SU-DHL-6 (cell line): ENCODE results near the gene CCDC198.

Experiments
- H2AFZ ChIP-seq: fragments of 200-600 bp; sonication (generic); 2 replicates; pipeline ENCODE4 v1.6.1; 2014; ENCODE audit warnings: low read depth, mild to moderate bottlenecking, moderate library complexity, mixed read lengths, antibody characterized with exemption, low read length; ENCODE audit not compliant: severe bottlenecking
- H3F3A ChIP-seq: fragments of 200-600 bp; shearing (Covaris generic); 2 replicates; pipeline ENCODE4 v1.6.0; 2016; ENCODE audit warnings: antibody characterized with exemption, mild to moderate bottlenecking; ENCODE audit not compliant: insufficient read depth
- H3K27ac ChIP-seq: fragments of 200-600 bp; sonication (generic); 2 replicates; pipeline ENCODE4 v1.5.1; 2016; ENCODE audit warnings: low read depth, mild to moderate bottlenecking, low read length, moderate library complexity, mixed read lengths
- H3K27me3 ChIP-seq: fragments of 200-600 bp; sonication (generic), shearing (Covaris generic); 2 replicates; pipeline ENCODE4 v1.6.0; 2014; ENCODE audit warnings: mild to moderate bottlenecking, low read length
- H3K36me3 ChIP-seq: fragments of 200-600 bp; sonication (generic); 2 replicates; pipeline ENCODE4 v1.6.1; 2014; ENCODE audit warnings: mild to moderate bottlenecking, low read length, mixed read lengths
- H3K4me2 ChIP-seq: fragments of 300-600, 200-600 bp; shearing (Covaris generic), sonication (generic); 2 replicates; pipeline ENCODE4 v1.6.0; 2014; ENCODE audit warnings: low read length, low read depth, mild to moderate bottlenecking; ENCODE audit not compliant: poor library complexity, severe bottlenecking
- H3K4me3 ChIP-seq: fragments of 200-600 bp; sonication (generic); 2 replicates; pipeline ENCODE4 v1.5.1; 2014; ENCODE audit warnings: antibody characterized with exemption, low read length, mild to moderate bottlenecking, mixed read lengths; ENCODE audit not compliant: insufficient read depth, poor library complexity, severe bottlenecking
- H3K79me2 ChIP-seq: fragments of 200-600 bp; sonication (generic); 2 replicates; pipeline ENCODE4 v1.6.1; 2014; ENCODE audit warnings: mild to moderate bottlenecking, low read length, moderate library complexity; ENCODE audit not compliant: insufficient read depth
- H3K9ac ChIP-seq: fragments of 200-600 bp; sonication (generic); 2 replicates; pipeline ENCODE4 v1.7.0; 2014; ENCODE audit warnings: mild to moderate bottlenecking, low read length
- H3K9me2 ChIP-seq: fragments of 200-600 bp; sonication (generic); replicated peaks from 2 replicates; pipeline ENCODE4 v1.6.1; 2014; ENCODE audit warnings: low read length; ENCODE audit not compliant: insufficient read depth
- H3K9me3 ChIP-seq: fragments of 200-600 bp; sonication (generic); 2 replicates; pipeline ENCODE4 v1.6.1; 2014; ENCODE audit warnings: low read length, mixed read lengths; ENCODE audit not compliant: insufficient read depth
- H4K20me1 ChIP-seq: fragments of 200-600 bp; sonication (generic); 2 replicates; pipeline ENCODE4 v1.6.1; 2014; ENCODE audit warnings: low read depth, mild to moderate bottlenecking, antibody characterized with exemption, low read length, moderate library complexity, mixed read lengths
- EZH2phosphoT487 ChIP-seq: fragments of 200-600 bp; sonication (generic), shearing (Covaris generic); conservative IDR thresholded peaks from 2 replicates; pipeline ENCODE4 v1.6.1; 2018; ENCODE audit warnings: mild to moderate bottlenecking, antibody characterized with exemption, low read length, moderate library complexity, mixed read lengths
- TF ChIP-seq, protein P1 (sequence below): fragments of 200-600 bp; sonication (generic); IDR thresholded peaks from one replicate; pipeline ENCODE4 v1.5.1; 2017; ENCODE audit warnings: antibody characterized with exemption, mild to moderate bottlenecking, low read length, moderate library complexity; ENCODE audit not compliant: insufficient read depth, poor library complexity, severe bottlenecking

Gene CCDC198

DNA sequence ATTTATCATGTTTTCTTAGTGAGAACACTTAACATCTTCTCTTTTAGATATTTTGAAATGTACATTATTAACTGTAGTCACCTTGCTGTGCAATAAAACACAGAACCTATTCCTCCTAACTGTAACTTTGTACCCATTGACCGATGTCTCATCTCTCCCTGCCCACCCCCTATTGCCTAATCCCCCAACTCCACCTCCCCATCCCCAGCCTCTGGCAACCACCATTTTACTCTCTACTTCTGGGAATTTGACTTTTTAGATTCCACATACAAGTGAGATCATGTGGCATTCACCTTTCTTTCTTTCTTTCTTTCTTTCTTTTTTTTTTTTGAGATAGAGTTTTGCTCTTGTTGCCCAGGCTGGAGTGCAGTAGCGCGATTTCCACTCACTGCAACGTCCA is 4.4 kb upstream of the CCDC198 start:
- Histone ChIP-seq H3K36me3 (no peaks in the 10 kb centered on the region), H4K20me1 (no peaks in the 10 kb centered on the region), H3F3A (no peaks in the 10 kb centered on the region), H2AFZ (no peak overlapping the region), H3K79me2 (no peaks in the 10 kb centered on the region), H3K27ac (no peak overlapping the region), H3K4me3 (no peak overlapping the region), H3K27me3 (no peaks in the 10 kb centered on the region), H3K4me2 (no peak overlapping the region), H3K9me2 (no peaks in the 10 kb centered on the region), H3K9me3 (no peaks in the 10 kb centered on the region), H3K9ac (no peak overlapping the region)
- TF ChIP-seq EZH2phosphoT487 = no peak
- TF ChIP-seq, protein P1, sequence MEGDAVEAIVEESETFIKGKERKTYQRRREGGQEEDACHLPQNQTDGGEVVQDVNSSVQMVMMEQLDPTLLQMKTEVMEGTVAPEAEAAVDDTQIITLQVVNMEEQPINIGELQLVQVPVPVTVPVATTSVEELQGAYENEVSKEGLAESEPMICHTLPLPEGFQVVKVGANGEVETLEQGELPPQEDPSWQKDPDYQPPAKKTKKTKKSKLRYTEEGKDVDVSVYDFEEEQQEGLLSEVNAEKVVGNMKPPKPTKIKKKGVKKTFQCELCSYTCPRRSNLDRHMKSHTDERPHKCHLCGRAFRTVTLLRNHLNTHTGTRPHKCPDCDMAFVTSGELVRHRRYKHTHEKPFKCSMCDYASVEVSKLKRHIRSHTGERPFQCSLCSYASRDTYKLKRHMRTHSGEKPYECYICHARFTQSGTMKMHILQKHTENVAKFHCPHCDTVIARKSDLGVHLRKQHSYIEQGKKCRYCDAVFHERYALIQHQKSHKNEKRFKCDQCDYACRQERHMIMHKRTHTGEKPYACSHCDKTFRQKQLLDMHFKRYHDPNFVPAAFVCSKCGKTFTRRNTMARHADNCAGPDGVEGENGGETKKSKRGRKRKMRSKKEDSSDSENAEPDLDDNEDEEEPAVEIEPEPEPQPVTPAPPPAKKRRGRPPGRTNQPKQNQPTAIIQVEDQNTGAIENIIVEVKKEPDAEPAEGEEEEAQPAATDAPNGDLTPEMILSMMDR = no peak

DNA sequence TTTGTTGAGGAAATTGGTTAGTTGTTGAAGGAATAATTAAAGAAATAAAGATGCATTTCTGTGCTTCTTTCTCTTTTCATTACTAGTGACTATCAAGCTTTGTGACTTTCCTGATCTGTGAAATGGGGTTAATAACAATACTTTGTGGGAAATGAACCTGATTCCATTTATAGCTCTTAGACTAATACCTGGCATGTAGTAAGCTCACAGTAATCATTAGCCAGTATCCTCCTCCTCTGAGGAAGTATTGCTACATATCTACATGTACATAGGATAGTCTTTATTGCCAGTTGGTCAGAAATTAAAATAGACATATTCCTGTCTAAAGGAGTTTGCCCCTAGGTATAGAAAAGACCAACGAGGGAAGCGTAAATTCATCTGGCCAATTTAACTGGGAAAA is 1.8 kb upstream of the CCDC198 start:
- Histone ChIP-seq H4K20me1 (no peaks in the 10 kb centered on the region), H3F3A (no peaks in the 10 kb centered on the region), H3K4me2 (no peak overlapping the region), H2AFZ (no peak overlapping the region), H3K9me3 (no peaks in the 10 kb centered on the region), H3K4me3 (no peak overlapping the region), H3K27ac (no peak overlapping the region), H3K27me3 (no peaks in the 10 kb centered on the region), H3K79me2 (no peaks in the 10 kb centered on the region), H3K9ac (no peak overlapping the region), H3K36me3 (no peaks in the 10 kb centered on the region), H3K9me2 (no peaks in the 10 kb centered on the region)
- TF ChIP-seq, protein P1 = no peak
- TF ChIP-seq EZH2phosphoT487 = no peak

GRCh38 chr14:57492859-57493258 is 798 bp downstream of the CCDC198 start:
- Histone ChIP-seq H3K4me3 (no peak overlapping the region), H3K27ac (no peak overlapping the region), H3K9me3 (no peaks in the 10 kb centered on the region), H2AFZ (no peak overlapping the region), H3K4me2 (no peak overlapping the region), H3K79me2 (no peaks in the 10 kb centered on the region), H3K9ac (no peak overlapping the region), H4K20me1 (no peaks in the 10 kb centered on the region), H3F3A (no peaks in the 10 kb centered on the region), H3K9me2 (no peaks in the 10 kb centered on the region), H3K27me3 (no peaks in the 10 kb centered on the region), H3K36me3 (no peaks in the 10 kb centered on the region)
- TF ChIP-seq, protein P1 = no peak
- TF ChIP-seq EZH2phosphoT487 = no peak
